Measurements from ENCODE around the gene NRP2.

The NRP2 gene

GRCh38 chr2:205762881-205763280, 80.6 kb downstream of the NRP2 start:
- DNase-seq (ENCODE audit: insufficient read length) (no peak), FAIRE-seq (no peak)
- TF ChIP-seq POLR2AphosphoS5 (IDR thresholded peaks at IDR 0.05; ENCODE audit: low read depth, low read length) (no peak), POLR2A (IDR thresholded peaks at IDR 0.05; ENCODE audit: low read depth, low read length) (no peak), TAF1 (IDR thresholded peaks at IDR 0.05; ENCODE audit: borderline replicate concordance, low read depth, low read length) (no peak)

- FAIRE-seq (no peak), DNase-seq (ENCODE audit: insufficient read length) (no peak)
- TF ChIP-seq POLR2AphosphoS5 (IDR thresholded peaks at IDR 0.05; ENCODE audit: low read depth, low read length) = no peak
- TF ChIP-seq TAF1 (IDR thresholded peaks at IDR 0.05; ENCODE audit: borderline replicate concordance, low read depth, low read length) = no peak
- TF ChIP-seq POLR2A (IDR thresholded peaks at IDR 0.05; ENCODE audit: low read depth, low read length) = no peak
Observed at GRCh38 chr2:205763708-205764211, 81.5 kb downstream of the NRP2 start.

GRCh38 chr2:205764270-205764746, 82.0 kb downstream of the NRP2 start:
- TF ChIP-seq POLR2AphosphoS5 (IDR thresholded peaks at IDR 0.05; ENCODE audit: low read depth, low read length) = no peak
- no peak for FAIRE-seq
- DNase-seq (ENCODE audit: insufficient read length) = no peak

- TF ChIP-seq POLR2AphosphoS5 (IDR thresholded peaks at IDR 0.05; ENCODE audit: low read depth, low read length) = no peak
- no peak for TF ChIP-seq POLR2A (IDR thresholded peaks at IDR 0.05; ENCODE audit: low read depth, low read length)
- no peak for TF ChIP-seq TAF1 (IDR thresholded peaks at IDR 0.05; ENCODE audit: borderline replicate concordance, low read depth, low read length)
- no peak for DNase-seq (ENCODE audit: insufficient read length)
- no peak for FAIRE-seq
Observed at GRCh38 chr2:205765151-205765550, 82.8 kb downstream of the NRP2 start.

- FAIRE-seq (peak; percentile 73), DNase-seq (ENCODE audit: insufficient read length) (no peak)
- no peak for TF ChIP-seq POLR2A (IDR thresholded peaks at IDR 0.05; ENCODE audit: low read depth, low read length)
- TF ChIP-seq POLR2AphosphoS5 (IDR thresholded peaks at IDR 0.05; ENCODE audit: low read depth, low read length) = no peak
- TF ChIP-seq TAF1 (IDR thresholded peaks at IDR 0.05; ENCODE audit: borderline replicate concordance, low read depth, low read length) = no peak
Observed at GRCh38 chr2:205766779-205767359, 84.6 kb downstream of the NRP2 start.

GRCh38 chr2:205767617-205768016, 85.3 kb downstream of the NRP2 start:
- no peak for DNase-seq (ENCODE audit: insufficient read length)
- no peak for TF ChIP-seq TAF1 (IDR thresholded peaks at IDR 0.05; ENCODE audit: borderline replicate concordance, low read depth, low read length)
- no peak for TF ChIP-seq POLR2AphosphoS5 (IDR thresholded peaks at IDR 0.05; ENCODE audit: low read depth, low read length)
- no peak for TF ChIP-seq POLR2A (IDR thresholded peaks at IDR 0.05; ENCODE audit: low read depth, low read length)
- no peak for FAIRE-seq

- no peak for TF ChIP-seq POLR2A (IDR thresholded peaks at IDR 0.05; ENCODE audit: low read depth, low read length)
- no peak for TF ChIP-seq TAF1 (IDR thresholded peaks at IDR 0.05; ENCODE audit: borderline replicate concordance, low read depth, low read length)
- TF ChIP-seq POLR2AphosphoS5 (IDR thresholded peaks at IDR 0.05; ENCODE audit: low read depth, low read length) = no peak
- no peak for DNase-seq (ENCODE audit: insufficient read length)
- FAIRE-seq = no peak
Observed at GRCh38 chr2:205768341-205768740, 86.0 kb downstream of the NRP2 start.

- TF ChIP-seq POLR2A (IDR thresholded peaks at IDR 0.05; ENCODE audit: low read depth, low read length) = no peak
- TF ChIP-seq TAF1 (IDR thresholded peaks at IDR 0.05; ENCODE audit: borderline replicate concordance, low read depth, low read length) = no peak
- no peak for TF ChIP-seq POLR2AphosphoS5 (IDR thresholded peaks at IDR 0.05; ENCODE audit: low read depth, low read length)
- FAIRE-seq = no peak
- DNase-seq (ENCODE audit: insufficient read length) = no peak
Observed at GRCh38 chr2:205768815-205769494, 86.7 kb downstream of the NRP2 start.

GRCh38 chr2:205769495-205769850, 87.2 kb downstream of the NRP2 start:
- DNase-seq (ENCODE audit: insufficient read length) = no peak
- TF ChIP-seq TAF1 (IDR thresholded peaks at IDR 0.05; ENCODE audit: borderline replicate concordance, low read depth, low read length) (no peak), POLR2AphosphoS5 (IDR thresholded peaks at IDR 0.05; ENCODE audit: low read depth, low read length) (no peak)
- no peak for FAIRE-seq

- DNase-seq (ENCODE audit: insufficient read length) (no peak), FAIRE-seq (no peak)
- TF ChIP-seq POLR2A (IDR thresholded peaks at IDR 0.05; ENCODE audit: low read depth, low read length) (no peak), POLR2AphosphoS5 (IDR thresholded peaks at IDR 0.05; ENCODE audit: low read depth, low read length) (no peak), TAF1 (IDR thresholded peaks at IDR 0.05; ENCODE audit: borderline replicate concordance, low read depth, low read length) (no peak)
Observed at GRCh38 chr2:205769879-205770278, 87.6 kb downstream of the NRP2 start.

- FAIRE-seq (no peak), DNase-seq (ENCODE audit: insufficient read length) (no peak)
- no peak for TF ChIP-seq TAF1 (IDR thresholded peaks at IDR 0.05; ENCODE audit: borderline replicate concordance, low read depth, low read length)
- no peak for TF ChIP-seq POLR2A (IDR thresholded peaks at IDR 0.05; ENCODE audit: low read depth, low read length)
- no peak for TF ChIP-seq POLR2AphosphoS5 (IDR thresholded peaks at IDR 0.05; ENCODE audit: low read depth, low read length)
Observed at GRCh38 chr2:205770577-205770976, 88.3 kb downstream of the NRP2 start.

GRCh38 chr2:205771031-205771430, 88.7 kb downstream of the NRP2 start:
- FAIRE-seq (no peak), DNase-seq (ENCODE audit: insufficient read length) (no peak)
- TF ChIP-seq POLR2AphosphoS5 (IDR thresholded peaks at IDR 0.05; ENCODE audit: low read depth, low read length) (no peak), POLR2A (IDR thresholded peaks at IDR 0.05; ENCODE audit: low read depth, low read length) (no peak), TAF1 (IDR thresholded peaks at IDR 0.05; ENCODE audit: borderline replicate concordance, low read depth, low read length) (no peak)
